HEK293 (cell line): Measurements from ENCODE around the gene KIAA0753.

Source experiments
- BCL11B ChIP-seq: fragments of 450-650 bp; formaldehyde crosslinking; IDR thresholded peaks from 2 replicates; pipeline ENCODE4 v1.5.1; 2016; ENCODE audit warnings: low read depth, missing biosample characterization, missing genetic modification characterization
- ELK4 ChIP-seq: IDR thresholded peaks from 2 replicates; pipeline ENCODE4 v1.6.1; 2011; ENCODE audit warnings: mild to moderate bottlenecking, low read depth, low read length, borderline replicate concordance
- HIC1 ChIP-seq: fragments of 450-650 bp; formaldehyde crosslinking; IDR thresholded peaks from 2 replicates; pipeline ENCODE4 v1.5.1; 2016; ENCODE audit warnings: missing biosample characterization, missing genetic modification characterization
- KLF8 ChIP-seq: fragments of 450-650 bp; formaldehyde crosslinking; IDR thresholded peaks from 2 replicates; pipeline ENCODE4 v1.5.1; 2016; ENCODE audit warnings: missing biosample characterization, missing genetic modification characterization
- PRDM4 ChIP-seq: fragments of 450-650 bp; formaldehyde crosslinking; IDR thresholded peaks from 2 replicates; pipeline ENCODE4 v1.5.1; 2017; ENCODE audit warnings: missing biosample characterization, missing genetic modification characterization
- ZBTB49 ChIP-seq: fragments of 450-650 bp; formaldehyde crosslinking; IDR thresholded peaks from 2 replicates; pipeline ENCODE4 v1.5.1; 2016; ENCODE audit warnings: missing biosample characterization, missing genetic modification characterization, low read depth
- ZBTB6 ChIP-seq: fragments of 450-650 bp; formaldehyde crosslinking; IDR thresholded peaks from 2 replicates; pipeline ENCODE4 v1.5.1; 2017; ENCODE audit warnings: missing biosample characterization, missing genetic modification characterization
- ZBTB7A ChIP-seq: fragments of 450-650 bp; formaldehyde crosslinking; IDR thresholded peaks from 2 replicates; pipeline ENCODE4 v1.5.1; 2016; ENCODE audit warnings: low read depth, missing biosample characterization, missing genetic modification characterization
- ZFHX2 ChIP-seq: fragments of 450-650 bp; formaldehyde crosslinking; conservative IDR thresholded peaks from 2 replicates; pipeline ENCODE4 v1.5.1; 2016; ENCODE audit warnings: missing biosample characterization, missing genetic modification characterization
- ZFP3 ChIP-seq: fragments of 450-650 bp; formaldehyde crosslinking; IDR thresholded peaks from 2 replicates; pipeline ENCODE4 v1.5.1; 2016; ENCODE audit warnings: low read depth, missing biosample characterization, missing genetic modification characterization
- ZNF148 ChIP-seq: fragments of 450-650 bp; formaldehyde crosslinking; IDR thresholded peaks from 2 replicates; pipeline ENCODE4 v1.5.0; 2017; ENCODE audit warnings: missing biosample characterization, missing genetic modification characterization, borderline replicate concordance
- ZNF221 ChIP-seq: fragments of 450-650 bp; formaldehyde crosslinking; IDR thresholded peaks from 2 replicates; pipeline ENCODE4 v1.5.1; 2017; ENCODE audit warnings: missing biosample characterization, missing genetic modification characterization, borderline replicate concordance
- ZNF239 ChIP-seq: fragments of 450-650 bp; formaldehyde crosslinking; IDR thresholded peaks from 2 replicates; pipeline ENCODE4 v1.5.1; 2016; ENCODE audit warnings: missing biosample characterization, missing genetic modification characterization
- ZNF266 ChIP-seq: fragments of 450-650 bp; formaldehyde crosslinking; IDR thresholded peaks from 2 replicates; pipeline ENCODE4 v1.5.1; 2016; ENCODE audit warnings: missing biosample characterization, missing genetic modification characterization, low read depth
- ZNF513 ChIP-seq: fragments of 450-650 bp; IDR thresholded peaks from 2 replicates; pipeline ENCODE4 v1.5.1; 2018; ENCODE audit warnings: missing biosample characterization, missing genetic modification characterization
- ZNF521 ChIP-seq: fragments of 450-650 bp; formaldehyde crosslinking; IDR thresholded peaks from 2 replicates; pipeline ENCODE4 v1.5.1; 2017; ENCODE audit warnings: missing biosample characterization, mild to moderate bottlenecking, missing genetic modification characterization
- ZNF529 ChIP-seq: fragments of 450-650 bp; formaldehyde crosslinking; IDR thresholded peaks from 2 replicates; pipeline ENCODE4 v1.5.1; 2017; ENCODE audit warnings: missing genetic modification characterization, missing biosample characterization; ENCODE audit not compliant: insufficient replicate concordance
- ZNF548 ChIP-seq: fragments of 450-650 bp; formaldehyde crosslinking; IDR thresholded peaks from 2 replicates; pipeline ENCODE4 v1.5.1; 2016; ENCODE audit warnings: missing biosample characterization, missing genetic modification characterization
- ZNF677 ChIP-seq: fragments of 450-650 bp; IDR thresholded peaks from 2 replicates; pipeline ENCODE4 v1.5.0; 2018; ENCODE audit warnings: missing biosample characterization, mild to moderate bottlenecking, missing genetic modification characterization, moderate library complexity
- ZNF704 ChIP-seq: fragments of 450-650 bp; formaldehyde crosslinking; IDR thresholded peaks from 2 replicates; pipeline ENCODE4 v1.5.1; 2016; ENCODE audit warnings: missing biosample characterization, missing genetic modification characterization
- ZNF843 ChIP-seq: fragments of 450-650 bp; formaldehyde crosslinking; IDR thresholded peaks from 2 replicates; pipeline ENCODE4 v1.5.1; 2016; ENCODE audit warnings: missing biosample characterization, missing genetic modification characterization
- ZSCAN16 ChIP-seq: fragments of 450-650 bp; formaldehyde crosslinking; IDR thresholded peaks from 2 replicates; pipeline ENCODE4 v1.5.1; 2016; ENCODE audit warnings: missing biosample characterization, missing genetic modification characterization

KIAA0753 gene

GRCh38 chr17:6640536-6641246 is at the start of gene KIAA0753, which contains the start of gene TXNDC17 (continued):
- TF ChIP-seq ZNF548 (tag by site-specific recombination) (no peak), ZNF266 (tag by site-specific recombination) (no peak), ZBTB6 (tag by site-specific recombination) (peak; percentile 59), ZNF148 (tag by site-specific recombination) (no peak), KLF8 (tag by site-specific recombination) (peak; percentile 92), ZNF843 (tag by site-specific recombination) (peak; percentile 14; the same call in 1 of the 2 replicates), ZNF221 (tag by site-specific recombination) (no peak), ZBTB7A (tag by site-specific recombination) (peak; percentile 19; the same call in 1 of the 2 replicates), ZNF513 (tag by site-specific recombination) (no peak), ELK4 (peak; percentile 95), ZNF521 (no peak), ZFHX2 (tag by site-specific recombination) (peak; percentile 85), ZFP3 (tag by site-specific recombination) (no peak), ZNF677 (tag by site-specific recombination) (no peak), HIC1 (peak; percentile 81), ZNF529 (no peak), ZBTB49 (no peak), PRDM4 (tag by site-specific recombination) (0 out of 2 replicates have a peak, but pooled peaks have one; percentile 17), ZNF704 (tag by site-specific recombination) (no peak), BCL11B (tag by site-specific recombination) (no peak), ZSCAN16 (tag by site-specific recombination) (no peak), ZNF239 (tag by site-specific recombination) (no peak)
